GM21360 (cell line): Measurements from ENCODE around the gene RIPOR2.
"Not testable (repeated sequence)": the region's sequence is repeated elsewhere in the genome, so short reads cannot be mapped to it uniquely, and the experiment has no call there.

Experiments used
- ATAC-seq: cut with Tn5 transposase; IDR thresholded peaks from one replicate; pipeline ENCODE4 v1.9.1; 2021; ENCODE audit warnings: mild to moderate bottlenecking, moderate library complexity; ENCODE audit not compliant: unreplicated experiment

The RIPOR2 gene

DNA sequence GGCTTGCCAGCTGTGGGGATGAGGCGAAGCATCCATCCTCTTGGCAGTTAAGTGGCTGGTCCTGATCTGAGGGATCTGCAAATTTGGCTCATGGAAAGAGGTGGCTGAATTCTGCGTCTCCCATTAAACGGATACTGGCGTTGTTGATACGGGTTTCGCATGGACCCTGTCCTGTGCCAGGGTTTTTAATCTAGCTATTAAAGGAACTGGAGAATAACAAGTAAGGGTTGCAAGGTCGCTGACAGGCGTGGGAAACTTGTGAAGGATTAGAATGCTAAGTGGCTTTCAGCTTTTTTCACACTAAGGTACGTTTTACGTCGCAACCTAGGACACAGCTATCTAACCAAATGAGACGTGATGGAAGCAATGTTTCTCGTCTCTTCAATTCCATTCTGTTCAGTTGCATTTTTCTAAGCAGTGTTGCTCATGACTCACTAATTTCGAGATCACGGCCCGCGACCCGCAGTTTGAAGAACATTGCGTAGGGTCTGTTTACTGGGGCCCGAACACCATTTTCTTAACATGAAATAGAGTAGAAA lies 160.2 kb downstream of the RIPOR2 start:
- no peak for ATAC-seq

DNA sequence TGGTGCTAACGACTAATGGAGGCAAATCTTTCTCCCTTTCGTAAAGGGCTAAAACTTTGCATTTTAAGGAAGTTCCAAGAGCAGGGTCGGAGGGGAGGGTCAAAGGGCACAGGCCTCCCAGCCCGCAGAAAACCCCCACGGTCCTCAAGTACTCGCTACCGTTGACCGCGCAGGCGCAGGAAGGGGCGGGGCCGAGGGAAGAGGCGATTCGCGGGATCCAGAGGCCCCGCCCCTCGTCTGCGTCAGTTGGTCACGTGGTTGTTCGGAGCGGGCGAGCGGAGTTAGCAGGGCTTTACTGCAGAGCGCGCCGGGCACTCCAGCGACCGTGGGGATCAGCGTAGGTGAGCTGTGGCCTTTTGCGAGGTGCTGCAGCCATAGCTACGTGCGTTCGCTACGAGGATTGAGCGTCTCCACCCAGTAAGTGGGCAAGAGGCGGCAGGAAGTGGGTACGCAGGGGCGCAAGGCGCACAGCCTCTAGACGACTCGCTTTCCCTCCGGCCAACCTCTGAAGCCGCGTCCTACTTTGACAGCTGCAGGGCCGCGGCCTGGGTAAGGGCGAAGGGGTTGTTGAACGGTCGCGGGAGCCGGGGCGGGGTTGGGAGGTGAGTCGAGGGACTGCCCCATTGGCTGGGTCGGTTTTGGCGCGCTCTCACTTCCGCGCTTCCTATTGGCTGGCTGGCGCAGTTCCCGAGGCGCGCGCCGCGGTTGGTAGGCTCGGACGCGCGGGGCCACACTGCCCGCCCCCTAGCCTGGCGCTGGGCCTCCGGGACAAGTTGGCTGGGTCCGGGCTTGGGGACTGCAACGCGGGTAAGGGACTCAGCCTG lies 160.9 kb downstream of the RIPOR2 start, which contains the start of gene GMNN:
GMNN (plus strand) TSS at position 242 of the 824 bp plus-strand sequence. CDS start 2,310 bp downstream, outside the sequence.
- ATAC-seq: peak; percentile 90

DNA sequence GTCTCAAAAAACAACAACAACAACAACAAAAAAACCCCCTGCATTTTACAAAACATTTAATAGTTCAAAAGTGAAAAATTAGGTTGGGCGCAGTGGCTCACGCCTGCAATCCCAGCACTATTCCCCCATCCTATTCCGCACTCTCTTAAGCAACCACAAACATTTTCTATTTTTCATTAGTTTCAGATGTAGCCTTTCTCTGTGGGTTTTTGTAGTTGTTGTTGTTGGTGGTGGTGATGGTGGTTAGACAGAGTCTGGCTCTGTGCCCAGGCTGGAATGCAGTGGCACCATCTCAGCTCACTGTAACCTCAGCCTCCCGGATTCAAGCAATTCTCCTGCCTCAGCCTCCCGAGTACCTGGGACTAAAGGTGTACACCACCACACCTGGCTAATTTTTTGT lies 167.4 kb downstream of the RIPOR2 start:
- no peak for ATAC-seq

DNA sequence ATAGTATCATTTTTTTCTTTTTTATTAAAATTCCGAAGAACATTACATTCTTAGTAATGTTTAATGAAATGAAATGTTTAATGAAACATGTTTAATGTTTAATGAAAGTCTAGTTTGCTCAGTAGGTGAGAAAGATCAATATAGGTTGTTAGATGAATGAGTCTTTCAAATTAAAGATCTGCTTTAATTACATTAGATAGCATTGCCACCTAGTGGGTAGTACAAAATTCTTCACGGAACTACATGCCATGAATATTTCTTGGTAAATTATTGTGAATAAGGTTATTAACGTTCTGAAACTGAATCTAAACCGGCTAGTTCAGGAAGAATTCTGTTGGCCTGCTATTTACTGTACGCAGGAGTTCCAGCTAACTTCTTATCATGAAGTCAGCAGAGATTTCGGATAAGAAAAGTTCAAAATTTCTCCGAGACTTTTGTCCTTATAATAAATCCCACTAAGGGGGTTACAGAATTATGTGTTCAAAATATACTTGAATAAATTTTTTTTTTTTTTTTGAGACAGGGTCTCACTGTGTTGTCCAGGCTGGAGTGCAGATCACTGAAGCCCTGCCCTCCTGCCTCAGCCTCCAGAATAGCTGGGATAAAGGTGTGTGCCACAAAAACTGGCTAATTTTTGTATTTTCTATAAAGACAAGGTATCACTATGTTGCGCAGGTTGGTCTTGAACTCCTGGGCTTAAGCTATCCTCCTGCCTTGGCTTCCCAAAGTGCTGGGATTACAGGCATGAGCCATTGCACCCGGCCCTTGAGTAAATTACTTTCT lies 168.9 kb downstream of the RIPOR2 start:
- ATAC-seq: no peak

DNA sequence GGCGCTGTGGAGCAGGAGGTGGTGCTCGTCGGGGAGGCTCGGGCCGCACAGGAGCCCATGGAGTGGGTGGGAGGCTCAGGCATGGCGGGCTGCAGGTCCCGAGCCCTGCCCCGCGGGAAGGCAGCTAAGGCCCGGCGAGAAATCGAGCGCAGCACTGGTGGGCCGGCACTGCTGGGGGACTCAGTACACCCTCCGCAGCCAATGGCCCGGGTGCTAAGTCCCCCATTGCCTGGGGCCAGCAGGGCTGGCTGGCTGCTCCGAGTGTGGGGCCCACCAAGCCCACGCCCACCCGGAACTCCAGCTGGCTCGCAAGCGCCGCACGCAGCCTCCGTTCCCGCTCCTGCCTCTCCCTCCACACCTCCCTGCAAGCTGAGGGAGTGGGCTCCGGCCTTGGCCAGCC lies 169.8 kb downstream of the RIPOR2 start:
- ATAC-seq: not testable (repeated sequence)

DNA sequence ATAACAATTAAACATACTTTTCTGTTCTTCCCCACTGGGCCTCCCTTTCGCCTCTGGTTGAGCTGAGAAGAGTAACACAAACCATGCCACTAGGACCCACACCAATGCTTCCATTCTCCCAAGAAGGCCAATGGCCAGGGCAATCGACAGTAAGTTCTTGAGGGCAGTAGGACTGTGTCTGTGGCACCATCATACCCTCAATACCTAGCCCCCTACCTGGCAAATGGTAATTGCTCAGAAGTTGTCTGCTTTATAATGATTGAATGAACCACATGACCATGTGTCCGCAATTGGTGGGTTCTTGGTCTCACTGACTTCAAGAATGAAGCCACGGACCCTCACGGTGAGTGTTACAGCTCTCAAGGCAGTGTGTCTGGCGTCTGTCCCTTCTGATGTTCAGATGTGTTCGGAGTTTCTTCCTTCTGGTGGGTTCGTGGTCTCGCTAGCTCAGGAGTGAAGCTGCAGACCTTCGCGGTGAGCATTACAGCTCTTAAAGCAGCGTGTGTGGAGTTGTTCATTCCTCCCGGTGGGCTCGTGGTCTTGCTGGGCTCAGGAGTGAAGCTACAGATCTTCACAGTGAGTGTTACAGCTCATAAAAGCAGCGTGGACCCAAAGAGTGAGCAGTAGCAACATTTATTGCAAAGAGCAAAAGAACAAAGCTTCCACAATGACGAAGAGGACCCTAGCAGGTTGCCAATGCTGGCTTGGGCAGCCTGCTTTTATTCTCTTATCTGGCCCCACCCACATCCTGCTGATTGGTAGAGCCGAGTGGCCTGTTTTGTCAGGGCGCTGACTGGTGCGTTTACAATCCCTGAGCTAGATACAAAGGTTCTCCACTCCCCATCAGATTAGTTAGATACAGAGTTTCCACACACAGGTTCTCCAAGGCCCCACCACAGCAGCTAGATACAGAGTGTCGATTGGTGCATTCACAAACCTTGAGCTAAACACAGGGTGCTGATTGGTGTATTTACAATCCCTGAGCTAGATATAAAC lies 170.6 kb downstream of the RIPOR2 start:
- ATAC-seq: not testable (repeated sequence)

DNA sequence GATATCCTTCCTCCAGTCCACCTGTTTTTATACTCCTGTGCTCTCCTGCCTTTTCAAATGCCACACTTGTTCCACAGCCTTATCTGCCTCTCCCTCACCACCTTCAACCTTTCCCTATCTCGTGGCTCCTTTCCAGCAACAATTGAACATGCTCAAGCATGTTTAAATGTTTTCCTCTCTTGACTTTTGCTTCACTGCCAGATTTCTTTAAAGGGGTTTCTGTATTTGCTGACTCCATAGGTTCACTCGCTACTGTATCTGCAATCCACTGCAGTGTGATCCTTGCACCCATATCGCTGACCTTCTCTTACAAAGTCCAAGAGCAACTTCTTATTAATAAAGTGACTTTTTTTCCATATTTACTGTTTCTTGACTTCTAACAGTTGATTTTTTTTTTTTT lies 172.2 kb downstream of the RIPOR2 start:
- no peak for ATAC-seq

DNA sequence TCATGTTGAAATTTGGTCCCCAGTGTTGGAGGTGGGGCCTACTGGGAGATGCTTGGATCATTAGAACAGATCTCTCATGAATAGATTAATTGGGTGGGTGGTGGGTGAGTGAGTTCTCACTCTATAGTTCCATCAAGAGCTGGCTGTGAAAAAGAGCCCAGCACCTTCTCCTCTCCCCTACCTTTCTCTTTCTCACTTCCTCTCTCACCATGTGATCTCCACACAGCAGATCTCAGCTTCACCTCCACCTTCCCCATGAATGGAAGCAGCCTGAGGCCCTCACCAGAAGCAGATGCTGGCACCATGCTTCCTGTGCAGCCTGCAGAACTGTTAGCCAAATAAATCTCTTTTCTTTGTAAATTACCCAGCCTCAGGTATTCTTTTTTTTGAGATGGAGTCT lies 173.9 kb downstream of the RIPOR2 start:
- ATAC-seq: no peak

DNA sequence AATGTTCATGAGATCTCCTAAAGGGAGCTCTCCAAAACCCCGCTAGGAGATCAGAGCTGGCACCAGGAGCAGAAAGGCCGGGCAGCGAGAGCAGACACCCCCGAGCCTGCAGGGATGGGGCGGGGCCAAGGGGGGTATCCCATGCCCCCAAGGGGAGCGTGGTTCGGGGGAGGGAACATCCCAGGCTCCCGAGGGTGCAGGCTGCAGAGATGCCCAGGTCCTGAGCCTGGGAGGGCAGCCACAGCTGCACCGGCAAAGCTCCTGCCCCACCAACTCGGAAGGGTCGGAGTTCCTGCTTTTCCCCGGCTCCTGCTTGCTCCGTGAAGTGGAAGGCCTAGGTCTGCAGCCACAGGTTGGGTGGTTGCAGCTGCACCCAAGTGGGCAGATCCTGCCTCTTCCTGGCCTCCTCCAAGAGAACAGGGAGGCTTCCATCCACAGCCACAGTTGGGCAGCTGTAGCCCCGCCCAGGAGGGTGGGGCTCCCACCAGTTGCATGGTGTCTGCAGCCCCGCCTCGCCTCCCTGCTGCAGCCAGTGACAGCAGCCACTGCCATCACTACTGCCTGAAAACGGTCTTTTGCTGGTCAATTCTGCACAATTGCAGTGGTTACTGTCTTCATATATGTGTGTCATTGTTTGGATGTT lies 174.4 kb downstream of the RIPOR2 start:
- ATAC-seq: no peak

DNA sequence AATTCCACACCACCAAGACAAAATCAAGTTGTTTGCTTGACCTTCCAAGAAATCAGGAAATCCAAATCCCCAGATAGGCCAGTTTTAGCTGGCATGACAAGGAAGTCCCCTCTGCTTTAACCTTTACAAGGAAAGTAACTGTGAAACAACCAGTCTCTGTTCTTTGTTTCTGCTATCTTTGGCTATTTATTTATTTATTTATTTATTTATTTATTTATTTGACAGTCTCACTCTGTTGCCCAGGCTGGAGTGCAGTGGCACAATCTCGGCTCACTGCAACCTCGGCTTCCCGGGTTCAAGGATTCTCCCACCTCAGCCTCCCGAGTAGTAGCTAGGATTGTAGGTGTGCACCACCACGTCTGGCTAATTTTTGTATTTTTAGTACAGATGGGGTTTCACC lies 175.6 kb downstream of the RIPOR2 start:
- ATAC-seq: no peak

DNA sequence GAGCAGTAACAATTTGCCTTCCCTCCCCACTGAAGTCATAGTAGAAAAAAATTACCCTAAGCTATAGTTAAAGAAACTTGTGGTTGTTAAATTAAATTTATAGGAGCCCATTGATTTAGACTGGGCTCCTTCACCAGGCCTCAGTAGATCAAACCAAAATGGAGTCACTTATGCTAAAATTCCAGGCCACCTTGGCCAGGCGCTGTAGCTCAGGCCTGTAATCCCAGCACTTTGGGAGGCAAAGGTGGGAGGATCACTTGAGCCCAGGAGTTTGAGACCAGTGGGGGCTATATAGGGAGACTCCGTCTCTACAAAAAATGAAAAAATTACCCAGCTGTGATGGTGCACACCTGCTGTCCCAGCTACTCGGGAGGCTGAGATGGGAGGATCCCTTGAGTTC lies 176.0 kb downstream of the RIPOR2 start:
- ATAC-seq: no peak

DNA sequence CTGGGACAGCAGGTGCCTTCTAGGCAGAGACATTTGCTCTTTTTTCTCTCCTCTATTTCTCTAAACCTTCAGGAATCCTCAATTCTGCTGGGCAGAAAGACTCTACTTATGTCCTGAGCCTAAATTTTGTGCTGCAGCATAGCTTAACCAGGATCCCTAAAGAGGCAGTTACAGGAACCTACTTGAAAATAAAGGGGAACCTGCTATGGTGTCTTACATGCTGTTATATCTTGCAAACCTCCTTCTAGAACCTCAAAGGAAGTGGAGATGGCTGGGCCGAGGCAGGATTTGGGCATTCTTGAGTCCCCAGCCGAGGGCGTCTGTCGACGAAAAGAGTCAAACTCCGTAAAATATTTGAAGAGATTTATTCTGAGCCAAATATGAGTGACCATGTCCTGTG lies 178.1 kb downstream of the RIPOR2 start:
- ATAC-seq: no peak

DNA sequence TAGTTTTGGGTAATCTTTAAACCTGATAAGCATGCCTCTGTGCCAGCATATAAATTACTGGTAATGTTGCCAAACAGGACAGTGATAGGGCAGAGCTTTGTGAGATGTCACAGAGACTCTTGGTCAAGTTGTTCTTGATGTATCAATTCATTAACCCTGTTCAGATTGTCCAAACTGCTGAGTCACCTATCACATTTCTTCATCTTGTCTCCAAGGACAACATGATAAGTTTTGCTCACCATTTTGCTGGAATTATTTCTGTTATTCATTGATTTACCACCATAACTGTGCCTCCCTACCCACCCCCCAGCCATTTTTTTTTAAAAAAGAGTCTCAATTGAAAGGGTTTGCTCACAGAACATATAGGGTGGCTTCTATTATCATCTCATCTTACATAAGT lies 180.5 kb downstream of the RIPOR2 start:
- ATAC-seq: no peak

DNA sequence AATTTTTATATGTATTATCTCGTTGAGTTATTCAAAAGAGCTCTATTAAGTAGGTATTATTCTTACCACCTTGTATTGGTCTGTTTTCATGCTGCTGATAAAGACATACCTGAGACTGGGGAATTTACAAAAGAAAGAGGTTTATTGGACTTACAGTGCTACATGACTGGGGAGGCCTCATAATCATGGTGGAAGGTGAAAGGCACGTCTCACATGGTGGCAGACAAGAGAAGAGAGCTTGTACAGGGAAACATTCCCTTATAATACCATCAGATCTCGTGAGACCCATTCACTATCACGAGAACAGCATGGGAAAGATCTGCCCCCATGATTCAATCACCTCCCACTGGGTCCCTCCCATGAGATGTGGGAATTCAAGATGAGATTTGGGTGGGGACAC lies 181.4 kb downstream of the RIPOR2 start:
- ATAC-seq: not testable (repeated sequence)
